HEK293T (cell line): ENCODE measurements around the gene PRKG1.
"Not testable (repeated sequence)": the region's sequence is repeated elsewhere in the genome, so short reads cannot be mapped to it uniquely, and the experiment has no call there.

Source experiments
- ARNT ChIP-seq: fragments of 450-650 bp; IDR thresholded peaks from 2 replicates; pipeline ENCODE4 v1.6.1; 2017; ENCODE audit warnings: mild to moderate bottlenecking
- BHLHE40 ChIP-seq: fragments of 450-650 bp; IDR thresholded peaks from 2 replicates; pipeline ENCODE4 v1.6.1; 2016; ENCODE audit warnings: mild to moderate bottlenecking, moderate library complexity, borderline replicate concordance
- ELF4 ChIP-seq: fragments of 450-650 bp; IDR thresholded peaks from 2 replicates; pipeline ENCODE4 v1.6.1; 2017; ENCODE audit warnings: antibody characterized with exemption
- FOXK2 ChIP-seq: fragments of 450-650 bp; IDR thresholded peaks from 2 replicates; pipeline ENCODE4 v1.6.1; 2016; ENCODE audit warnings: mild to moderate bottlenecking
- FOXM1 ChIP-seq: fragments of 450-650 bp; IDR thresholded peaks from 2 replicates; pipeline ENCODE4 v1.6.1; 2017; ENCODE audit warnings: mild to moderate bottlenecking, borderline replicate concordance
- LEF1 ChIP-seq: fragments of 450-650 bp; IDR thresholded peaks from 2 replicates; pipeline ENCODE4 v1.6.1; 2017; ENCODE audit warnings: mild to moderate bottlenecking, borderline replicate concordance
- NFRKB ChIP-seq: fragments of 450-650 bp; IDR thresholded peaks from 2 replicates; pipeline ENCODE4 v1.6.1; 2016; ENCODE audit warnings: mild to moderate bottlenecking, moderate library complexity
- PKNOX1 ChIP-seq: fragments of 450-650 bp; IDR thresholded peaks from 2 replicates; pipeline ENCODE4 v1.6.1; 2016
- SP1 ChIP-seq: fragments of 450-650 bp; IDR thresholded peaks from 2 replicates; pipeline ENCODE4 v1.6.1; 2017

GRCh38 chr10:51163380-51164049, 89.2 kb downstream of the PRKG1 start:
- not testable (repeated sequence) for TF ChIP-seq ELF4, FOXK2, LEF1, NFRKB, FOXM1, SP1, BHLHE40, PKNOX1, ARNT
